ENCODE data around the gene PNPLA6. TPM values are rescaled to one million over a fixed set of nuclear protein-coding genes. Genes with fewer than 3 reads are reported as not detected.

Gene PNPLA6
- total and polyA plus RNA-seq, 2 of the 8 experiments (the other 6 are each of a cell fraction or from before 2014, with no cell fraction given), result 55.1 to 121 TPM

GRCh38 chr19:7533925-7534480 lies 1.5 kb upstream of the PNPLA6 start:
- CTCF ChIA-PET (ENCODE audit: partially characterized antibody), result interaction anchor here (1.2 to 1.5 kb wide), 6 partner anchors 10 to 147 kb away, joined by 3 to 6 read pairs (median 4); partner anchors contain the start of gene MCOLN1
- Histone ChIP-seq H3K9ac (replicated peaks in 1 of 4; ENCODE audit: extremely low read depth in 1 of 4, low read depth in 3 of 4, low read length in 3 of 4) (peak overlapping the region in 3 of 4 experiments; percentile 51 to 74 (median 54); a peak in 5 of 7 replicates), H2BK5ac (ENCODE audit: low read depth, low read length) (peak overlapping the region; percentile 63; the same call in 1 of the 2 replicates), H3K36me3 (ENCODE audit: control insufficient read depth in 2 of 4, insufficient read depth in 4 of 4, low read length in 3 of 4) (peaks cover 0 to 9% (median 3%) of the 10 kb centered on the region in 4 experiments; a peak in 4 of 8 replicates), H3K14ac (ENCODE audit: insufficient read length) (no peak overlapping the region), H2BK20ac (ENCODE audit: low read length) (no peak overlapping the region), H2AFZ (ENCODE audit: low read length) (no peak overlapping the region), H3K79me2 (ENCODE audit: control insufficient read depth in 1 of 2, insufficient read depth in 2 of 2, low read length in 2 of 2) (no peaks in the 10 kb centered on the region), H3K4ac (replicated peaks; ENCODE audit: insufficient read length, low read depth, low read length) (peak overlapping the region; percentile 6), H3K4me2 (ENCODE audit: insufficient read depth in 1 of 2, low read depth in 2 of 2, low read length in 2 of 2) (peak overlapping the region; percentile 71 to 86), H4K91ac (replicated peaks; ENCODE audit: insufficient read length, low read length) (peak overlapping the region; percentile 29), H3K4me1 (replicated peaks in 1 of 4; ENCODE audit: control insufficient read depth in 3 of 4, insufficient read depth in 4 of 4, low read length in 3 of 4) (peaks cover 0 to 6% (median 3%) of the 10 kb centered on the region in 4 experiments; a peak in 4 of 7 replicates), H3K27me3 (replicated peaks in 1 of 4; ENCODE audit: control insufficient read depth in 3 of 4, extremely low read depth in 1 of 4, insufficient read depth in 3 of 4, low read length in 3 of 4) (no peaks in the 10 kb centered on the region), H3K23me2 (ENCODE audit: low read depth, low read length) (no peaks in the 10 kb centered on the region; the same call in 1 of the 2 replicates), H4K5ac (ENCODE audit: insufficient read length, low read depth, low read length) (peak overlapping the region; percentile 55), H3K4me3 (ENCODE audit: extremely low read depth in 1 of 4, insufficient read depth in 2 of 4, low read depth in 3 of 4, low read length in 4 of 4) (peak overlapping the region; percentile 76 to 98 (median 93)), H2BK12ac (ENCODE audit: low read depth, low read length) (peak overlapping the region; percentile 72; the same call in 1 of the 2 replicates), H3K9me3 (ENCODE audit: insufficient read depth in 2 of 2, low read depth in 1 of 2, low read length in 1 of 2) (no peaks in the 10 kb centered on the region), H4K20me1 (replicated peaks in 1 of 2; ENCODE audit: control insufficient read depth in 1 of 2, insufficient read depth in 2 of 2, low read length in 2 of 2) (no peaks in the 10 kb centered on the region), H3K27ac (ENCODE audit: low read depth, low read length) (peak overlapping the region; percentile 39), H2AK5ac (ENCODE audit: low read depth, low read length) (no peak overlapping the region), H3K18ac (ENCODE audit: extremely low read depth, low read length) (peak overlapping the region; percentile 80), H2BK120ac (replicated peaks; ENCODE audit: low read depth, low read length) (no peak overlapping the region), H4K8ac (ENCODE audit: extremely low read depth, insufficient read depth, low read length) (peak overlapping the region; percentile 76; the same call in 1 of the 2 replicates), H3K56ac (replicated peaks; ENCODE audit: insufficient read length, low read depth, low read length) (peak overlapping the region; percentile 49), H2BK15ac (ENCODE audit: low read length) (0 out of 2 replicates have a peak overlapping the region, but pooled peaks have one; percentile 83), H3K23ac (ENCODE audit: insufficient read length) (no peak overlapping the region), H3K79me1 (ENCODE audit: low read depth, low read length) (no peaks in the 10 kb centered on the region)
- DNase-seq (ENCODE audit: low read depth in 1 of 2, low spot score in 2 of 2), result peak; percentile 56 to 80
- POLR2A ChIA-PET (ENCODE audit: partially characterized antibody), result interaction anchor here (1.0 to 7.6 kb wide), 10 partner anchors 9 to 56 kb away, joined by 3 to 80 read pairs (median 5); partner anchors contain the start of genes MCOLN1 and ZNF358
- no peak for FAIRE-seq
- 3% methylated on average over 9 of the region's 41 CpGs; no CpG with 5 or more reads in 1 of the 2 experiments for WGBS, 2 experiments (ENCODE audit: extremely low coverage in 1 of 2, insufficient coverage in 1 of 2, insufficient read length in 1 of 2, insufficient replicate concordance in 2 of 2, low coverage in 1 of 2, low lambda C conversion rate in 2 of 2, missing lambda C conversion rate in 1 of 2)
- TF ChIP-seq SIRT6 (IDR thresholded peaks at IDR 0.05; ENCODE audit: low read length), result no peak
- TF ChIP-seq TCF12 (IDR thresholded peaks at IDR 0.05; ENCODE audit: low read depth, low read length), result no peak
- no peak for TF ChIP-seq RXRA (IDR thresholded peaks at IDR 0.05; ENCODE audit: insufficient read depth, low read depth, low read length)
- TF ChIP-seq RBBP5 (IDR thresholded peaks at IDR 0.05; ENCODE audit: borderline replicate concordance, low read depth, low read length), result no peak
- TF ChIP-seq E2F6 (IDR thresholded peaks at IDR 0.05), result peak; percentile 51
- no peak for TF ChIP-seq JUN (IDR thresholded peaks at IDR 0.05; ENCODE audit: low read depth, low read length)
- no peak for TF ChIP-seq USF2 (IDR thresholded peaks at IDR 0.05; ENCODE audit: low read length)
- TF ChIP-seq ASH2L (IDR thresholded peaks at IDR 0.05; ENCODE audit: low read length), result no peak
- TF ChIP-seq SIX5 (IDR thresholded peaks at IDR 0.05; ENCODE audit: low read depth, low read length), result peak; percentile 39
- no peak for TF ChIP-seq BCL11A (IDR thresholded peaks at IDR 0.05; ENCODE audit: low read depth in 2 of 2, low read length in 2 of 2)
- no peak for TF ChIP-seq KDM5A (IDR thresholded peaks at IDR 0.05; ENCODE audit: low read length)

All from H1 (cell line).